Calu3 (cell line): ENCODE results near the gene TMEM259. TPM values are rescaled to one million over a fixed set of nuclear protein-coding genes. Genes with fewer than 3 reads are reported as not detected.

Source experiments
- BruUV-seq: library from RNA; stranded (reverse); fragments of 400-500 nt; replicated peaks from 2 replicates; lab custom pipeline; 2021; lab: Mats Ljungman, UMichigan
- CTCF ChIA-PET: fragments of 300-600 bp; sonication (Branson Sonifier 250); formaldehyde crosslinking; loops from one replicate; lab custom pipeline; 2022; ENCODE audit warnings: antibody characterized with exemption; lab: Charles Lee
- DNase-seq: peaks from one replicate; pipeline ENCODE4 v3.0.0; 2022
- H3K27ac Mint-ChIP-seq: one replicate; pipeline ENCODE4 v1.8.0; 2022; ENCODE audit warnings: mixed read lengths; ENCODE audit not compliant: unreplicated experiment
- H3K27me3 Mint-ChIP-seq: one replicate; pipeline ENCODE4 v1.8.0; 2022; ENCODE audit warnings: mixed read lengths; ENCODE audit not compliant: unreplicated experiment
- H3K36me3 Mint-ChIP-seq: one replicate; pipeline ENCODE4 v1.8.0; 2022; ENCODE audit warnings: mild to moderate bottlenecking, moderate library complexity, mixed read lengths; ENCODE audit not compliant: insufficient read depth, unreplicated experiment
- H3K4me1 Mint-ChIP-seq: one replicate; pipeline ENCODE4 v1.8.0; 2022; ENCODE audit warnings: mild to moderate bottlenecking, low read depth, mixed read lengths; ENCODE audit not compliant: unreplicated experiment
- H3K4me3 Mint-ChIP-seq: one replicate; pipeline ENCODE4 v1.8.0; 2022; ENCODE audit warnings: mild to moderate bottlenecking, low read depth, moderate library complexity, mixed read lengths; ENCODE audit not compliant: unreplicated experiment
- H3K9me3 Mint-ChIP-seq: one replicate; pipeline ENCODE4 v1.8.0; 2022; ENCODE audit warnings: low read depth, mixed read lengths; ENCODE audit not compliant: unreplicated experiment
- intact Hi-C: fragments of 100-400 bp; cut with micrococcal nuclease; formaldehyde crosslinking; loops from one replicate; pipeline ENCODE4 v1.10.0; 2022; ENCODE audit not compliant: unreplicated experiment
- total RNA-seq: library from RNA; stranded (reverse); gene quantifications from 2 replicates; pipeline ENCODE4 v1.2.3, GENCODE V29; 2022
- TF ChIP-seq, protein P1 (sequence below): fragments of 200-600 bp; IDR thresholded peaks from one replicate; pipeline ENCODE4 v1.8.0; 2022; ENCODE audit warnings: antibody characterized with exemption; ENCODE audit not compliant: unreplicated experiment

TMEM259 gene
- total RNA-seq, 1 experiment from 2014 or later, result 129 TPM

DNA sequence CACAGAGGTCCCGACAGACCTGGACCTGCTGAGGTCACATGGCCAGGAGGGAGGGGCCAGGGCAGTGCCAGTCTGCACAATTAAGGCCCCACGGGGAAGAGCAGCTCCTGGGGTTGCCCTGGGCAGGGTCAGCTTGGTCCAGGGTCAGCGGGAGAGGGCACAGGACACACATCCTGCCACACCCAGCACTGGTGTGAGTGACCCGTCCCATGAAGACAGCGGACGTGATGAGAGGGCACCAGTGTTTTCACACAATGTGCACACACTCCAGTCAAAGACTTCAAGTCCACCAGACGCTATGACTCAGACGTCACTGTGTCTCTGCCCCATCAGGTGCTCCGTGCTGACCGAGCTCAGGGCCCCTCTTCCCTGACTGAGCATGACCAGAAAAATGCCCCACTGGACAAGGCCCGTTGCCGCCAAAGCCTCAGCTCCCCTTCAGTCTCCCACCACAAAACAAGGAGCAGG is 4.2 kb downstream of the TMEM259 start:
- DNase-seq, result no peak
- no peaks in the 10 kb centered on the region for H3K9me3 Mint-ChIP-seq
- no TSS peak for BruUV-seq
- H3K27me3 Mint-ChIP-seq, result no peaks in the 10 kb centered on the region
- TF ChIP-seq, protein P1, sequence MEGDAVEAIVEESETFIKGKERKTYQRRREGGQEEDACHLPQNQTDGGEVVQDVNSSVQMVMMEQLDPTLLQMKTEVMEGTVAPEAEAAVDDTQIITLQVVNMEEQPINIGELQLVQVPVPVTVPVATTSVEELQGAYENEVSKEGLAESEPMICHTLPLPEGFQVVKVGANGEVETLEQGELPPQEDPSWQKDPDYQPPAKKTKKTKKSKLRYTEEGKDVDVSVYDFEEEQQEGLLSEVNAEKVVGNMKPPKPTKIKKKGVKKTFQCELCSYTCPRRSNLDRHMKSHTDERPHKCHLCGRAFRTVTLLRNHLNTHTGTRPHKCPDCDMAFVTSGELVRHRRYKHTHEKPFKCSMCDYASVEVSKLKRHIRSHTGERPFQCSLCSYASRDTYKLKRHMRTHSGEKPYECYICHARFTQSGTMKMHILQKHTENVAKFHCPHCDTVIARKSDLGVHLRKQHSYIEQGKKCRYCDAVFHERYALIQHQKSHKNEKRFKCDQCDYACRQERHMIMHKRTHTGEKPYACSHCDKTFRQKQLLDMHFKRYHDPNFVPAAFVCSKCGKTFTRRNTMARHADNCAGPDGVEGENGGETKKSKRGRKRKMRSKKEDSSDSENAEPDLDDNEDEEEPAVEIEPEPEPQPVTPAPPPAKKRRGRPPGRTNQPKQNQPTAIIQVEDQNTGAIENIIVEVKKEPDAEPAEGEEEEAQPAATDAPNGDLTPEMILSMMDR, result no peak
- peak overlapping the region; percentile 80 for H3K27ac Mint-ChIP-seq
- H3K4me1 Mint-ChIP-seq, result peaks cover 20% of the 10 kb centered on the region
- CTCF ChIA-PET, result no interaction called here
- H3K36me3 Mint-ChIP-seq, result peaks cover 55% of the 10 kb centered on the region
- H3K4me3 Mint-ChIP-seq, result peak overlapping the region; percentile 67
- intact Hi-C loops, result no loop called here

DNA sequence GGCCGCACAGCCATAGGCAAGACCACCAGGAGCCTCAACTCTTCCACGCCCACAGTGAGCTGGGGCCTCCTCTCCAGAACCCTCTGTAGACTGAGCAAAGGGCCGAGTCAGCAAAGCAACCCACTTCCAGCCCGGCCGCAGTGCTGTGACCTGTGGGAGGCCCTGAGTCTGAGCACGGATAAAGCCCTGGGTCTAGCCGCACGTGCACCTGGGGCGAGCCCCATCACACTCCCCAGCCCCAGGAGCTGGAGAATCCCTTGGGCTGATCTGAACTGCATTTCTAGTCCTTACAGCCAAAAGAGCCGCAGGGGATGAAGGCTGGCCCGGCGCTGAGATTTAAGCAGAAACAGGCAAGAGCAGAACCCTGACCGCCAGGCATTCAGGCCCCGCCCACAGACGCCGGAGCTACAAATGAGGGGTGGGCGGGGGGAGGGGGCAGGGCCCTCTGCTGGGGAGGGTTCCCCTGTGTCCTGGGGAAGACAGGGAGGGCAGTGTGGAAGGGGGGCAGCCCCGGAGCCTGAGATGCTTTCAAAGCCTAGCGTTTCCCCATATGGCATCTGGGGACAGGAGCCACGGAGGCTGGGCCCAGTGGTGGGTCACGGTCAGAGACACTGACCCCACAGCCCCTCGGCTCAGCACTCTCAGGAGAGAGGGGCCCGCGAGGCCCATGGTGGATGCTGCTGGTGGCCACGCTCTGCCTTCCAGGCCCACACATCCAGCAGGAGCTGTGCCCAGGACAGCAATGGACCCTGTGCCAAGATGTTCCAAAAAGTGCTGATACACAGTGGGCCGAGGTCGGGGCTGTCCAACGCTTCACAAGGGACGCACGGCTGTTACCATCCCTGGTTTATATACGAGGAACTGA is 4.9 kb downstream of the TMEM259 start:
- H3K27me3 Mint-ChIP-seq, result no peaks in the 10 kb centered on the region
- TF ChIP-seq, protein P1, result no peak
- no peak overlapping the region for H3K27ac Mint-ChIP-seq
- CTCF ChIA-PET, result no interaction called here
- no peaks in the 10 kb centered on the region for H3K9me3 Mint-ChIP-seq
- intact Hi-C loops, result no loop called here
- peaks cover 20% of the 10 kb centered on the region for H3K4me1 Mint-ChIP-seq
- no TSS peak for BruUV-seq
- H3K4me3 Mint-ChIP-seq, result peak overlapping the region; percentile 67
- H3K36me3 Mint-ChIP-seq, result peaks cover 48% of the 10 kb centered on the region
- no peak for DNase-seq

DNA sequence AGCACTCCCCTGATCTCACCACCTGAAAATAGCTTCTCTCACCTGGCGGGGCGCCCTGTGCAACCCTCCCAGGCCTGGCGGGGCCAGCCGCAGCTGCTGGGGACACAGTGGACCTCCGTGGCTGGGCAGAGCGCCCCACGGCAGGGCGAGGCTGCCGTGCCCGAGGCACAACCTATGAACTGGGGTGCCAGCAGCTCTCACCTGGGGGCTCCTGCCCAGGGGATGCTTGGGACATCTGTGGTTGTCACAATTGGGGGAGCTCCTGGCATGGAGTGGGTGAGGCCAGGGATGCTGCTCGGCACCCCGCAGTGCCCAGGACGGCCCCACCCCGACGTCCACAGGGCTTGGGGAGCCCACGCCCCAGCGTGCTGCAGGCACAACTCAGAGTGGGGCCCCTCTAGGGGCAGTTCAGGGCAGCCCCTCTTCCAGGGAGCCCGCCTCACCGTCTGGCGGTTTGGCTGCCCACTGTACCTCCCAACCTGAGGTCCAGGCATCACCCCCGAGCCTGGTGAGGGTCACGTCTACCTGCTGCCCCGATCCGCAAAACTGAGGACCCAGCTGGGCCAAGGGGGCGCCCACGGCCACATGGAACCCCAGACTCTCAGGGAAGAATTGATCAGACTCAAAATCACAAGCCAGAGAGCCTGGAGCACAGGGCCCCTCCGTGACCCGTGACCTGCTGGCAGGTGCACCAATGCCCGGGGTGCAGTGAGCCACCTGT is 5.7 kb downstream of the TMEM259 start:
- Mint-ChIP-seq H3K4me3 (no peak overlapping the region), H3K9me3 (no peaks in the 10 kb centered on the region), H3K4me1 (peaks cover 20% of the 10 kb centered on the region), H3K27me3 (no peaks in the 10 kb centered on the region), H3K36me3 (peaks cover 41% of the 10 kb centered on the region), H3K27ac (no peak overlapping the region)
- DNase-seq, result no peak
- BruUV-seq, result no TSS peak
- TF ChIP-seq, protein P1, result no peak
- intact Hi-C loops, result no loop called here
- CTCF ChIA-PET, result no interaction called here

- H3K27me3 Mint-ChIP-seq, result no peaks in the 10 kb centered on the region
- no TSS peak for BruUV-seq
- peaks cover 20% of the 10 kb centered on the region for H3K4me1 Mint-ChIP-seq
- no peak for DNase-seq
- H3K36me3 Mint-ChIP-seq, result peaks cover 40% of the 10 kb centered on the region
- CTCF ChIA-PET, result no interaction called here
- H3K4me3 Mint-ChIP-seq, result no peak overlapping the region
- intact Hi-C loops, result no loop called here
- no peaks in the 10 kb centered on the region for H3K9me3 Mint-ChIP-seq
- no peak overlapping the region for H3K27ac Mint-ChIP-seq
- TF ChIP-seq, protein P1, result no peak
These were observed 6.5 kb downstream of the TMEM259 start for GRCh38 chr19:1014161-1015060.
